HepG2 (cell line): ENCODE measurements around the gene SRC. TPM values are rescaled to one million over a fixed set of nuclear protein-coding genes. Genes with fewer than 3 reads are reported as not detected.

Experiments
- ATAC-seq: fragments of 200-7000 bp; cut with Tn5 transposase; 3 replicates; pipeline ENCODE4 v1.9.1; 2020; ENCODE audit warnings: mild to moderate bottlenecking, moderate library complexity
- BruUV-seq: library from RNA; stranded (reverse); fragments of 400-500 nt; replicated peaks from 2 replicates; lab custom pipeline; 2021; lab: Mats Ljungman, UMichigan
- CTCF ChIA-PET: fragments of 300-600 bp; formaldehyde crosslinking; extraction: SDS; loops from one replicate; lab custom pipeline; 2021; ENCODE audit warnings: low total read pairs, inconsistent platforms, low intra/inter-chr PET ratio; lab: Yijun Ruan, JAX
- POLR2A ChIA-PET: fragments of 350-600 bp; sonication (Branson Sonifier 250); formaldehyde crosslinking; loops from one replicate; lab custom pipeline; 2020; ENCODE audit warnings: antibody characterized with exemption, inconsistent platforms; lab: Yijun Ruan, JAX
- DNase-seq: peaks from one replicate; pipeline ENCODE4 v3.0.0-alpha.2; 2015; ENCODE audit warnings: low spot score
- FAIRE-seq: peaks from 3 replicates; lab custom pipeline; 2011; peaks lifted over from hg19 to GRCh38; lab: Jason Lieb, UNC
- H2AFZ ChIP-seq: one replicate; pipeline ENCODE4 v1.6.1; 2011; ENCODE audit warnings: low read length, inconsistent platforms
- H3K27ac ChIP-seq: fragments of 300-600 bp; 3 replicates; pipeline ENCODE4 v1.8.0; 2011; ENCODE audit warnings: mixed run types, mild to moderate bottlenecking, mixed read lengths, low read length, inconsistent platforms; ENCODE audit not compliant: insufficient read depth; ENCODE audit errors: extremely low read length
- H3K27me3 ChIP-seq, 2 experiments: fragments of 200-600 bp in 1 of 2; 2 replicates in 1 of 2; 3 replicates in 1 of 2; pipeline versions ENCODE4 v1.6.0 to v1.8.0; 2011; ENCODE audit warnings: low read length in 2 of 2, mild to moderate bottlenecking in 2 of 2, moderate library complexity in 2 of 2, inconsistent platforms in 1 of 2; ENCODE audit not compliant: insufficient read depth in 2 of 2, control insufficient read depth in 1 of 2
- H3K36me3 ChIP-seq, 2 experiments: fragments of 200-600 bp in 1 of 2; replicated peaks in 1 of 2; 2 replicates in 1 of 2; 3 replicates in 1 of 2; pipeline versions ENCODE4 v1.5.1 to v1.8.0; 2011; ENCODE audit warnings: low read length in 2 of 2, inconsistent platforms in 1 of 2; ENCODE audit not compliant: insufficient read depth in 2 of 2, control insufficient read depth in 1 of 2
- H3K4me1 ChIP-seq: 2 replicates; pipeline ENCODE4 v1.5.1; 2012; ENCODE audit warnings: low read length, inconsistent platforms; ENCODE audit not compliant: insufficient read depth
- H3K4me2 ChIP-seq: 2 replicates; pipeline ENCODE4 v1.6.0; 2011; ENCODE audit warnings: low read depth, low read length, inconsistent platforms
- H3K4me3 ChIP-seq, 3 experiments: fragments of 200-600 bp in 1 of 3; sonication (generic), shearing (Covaris generic) in 1 of 3; replicated peaks in 1 of 3; 2 replicates each; pipeline ENCODE4 v1.5.1; 2011 to 2016; ENCODE audit warnings: low read length in 3 of 3, inconsistent platforms in 2 of 3, low read depth in 2 of 3, mild to moderate bottlenecking in 2 of 3, control low read depth in 1 of 3, mixed read lengths in 1 of 3; ENCODE audit not compliant: insufficient read depth in 1 of 3
- H3K79me2 ChIP-seq: one replicate; pipeline ENCODE4 v1.6.1; 2011; ENCODE audit warnings: low read length, inconsistent platforms; ENCODE audit not compliant: insufficient read depth
- H3K9ac ChIP-seq: 2 replicates; pipeline ENCODE4 v1.6.0; 2011; ENCODE audit warnings: mild to moderate bottlenecking, low read depth, low read length, inconsistent platforms; ENCODE audit not compliant: insufficient read depth
- H3K9me3 ChIP-seq: 2 replicates; pipeline ENCODE4 v1.5.1; 2012; ENCODE audit warnings: mild to moderate bottlenecking, low read length
- H4K20me1 ChIP-seq: 2 replicates; pipeline ENCODE4 v1.6.0; 2011; ENCODE audit warnings: inconsistent platforms, mild to moderate bottlenecking, low read length, moderate library complexity; ENCODE audit not compliant: insufficient read depth
- BRD4 ChIP-seq: sonication (generic); formaldehyde crosslinking; IDR thresholded peaks from 2 replicates; pipeline ENCODE4 v1.4.0; 2020; ENCODE audit warnings: missing genetic modification reagents
- HNRNPK ChIP-seq: fragments of 200-400 bp; formaldehyde crosslinking; IDR thresholded peaks from 2 replicates; pipeline ENCODE4 v1.6.1; 2018; ENCODE audit warnings: low read length, low read depth, moderate library complexity, mild to moderate bottlenecking; ENCODE audit not compliant: poor library complexity, severe bottlenecking
- JUNB ChIP-seq: sonication (generic); formaldehyde crosslinking; IDR thresholded peaks from 2 replicates; pipeline ENCODE4 v1.8.0; 2022; ENCODE audit warnings: missing genetic modification reagents, mild to moderate bottlenecking, borderline replicate concordance
- SALL2 ChIP-seq: sonication (generic); formaldehyde crosslinking; IDR thresholded peaks from 2 replicates; pipeline ENCODE4 v1.8.1; 2023; ENCODE audit warnings: mild to moderate bottlenecking, missing genetic modification reagents, inconsistent platforms
- SIN3A ChIP-seq: IDR thresholded peaks from 2 replicates; pipeline ENCODE4 v1.6.1; 2011; ENCODE audit warnings: low read depth, mild to moderate bottlenecking, control low read depth, low read length, borderline replicate concordance
- SKIL ChIP-seq: sonication (generic); formaldehyde crosslinking; IDR thresholded peaks from 2 replicates; pipeline ENCODE4 v1.8.0; 2022; ENCODE audit warnings: missing genetic modification reagents, mild to moderate bottlenecking, moderate library complexity, borderline replicate concordance
- STAT5B ChIP-seq: sonication (generic); formaldehyde crosslinking; IDR thresholded peaks from 2 replicates; pipeline ENCODE4 v1.4.0; 2020; ENCODE audit warnings: missing genetic modification reagents
- XRCC5 ChIP-seq: fragments of 200-400 bp; formaldehyde crosslinking; optimal IDR thresholded peaks from 2 replicates; pipeline ENCODE3; 2017; ENCODE audit warnings: mild to moderate bottlenecking, low read length
- ZFP37 ChIP-seq: sonication (generic); formaldehyde crosslinking; IDR thresholded peaks from 2 replicates; pipeline ENCODE4 v1.4.0; 2020; ENCODE audit warnings: missing genetic modification reagents, borderline replicate concordance
- ZNF121 ChIP-seq: sonication (generic); formaldehyde crosslinking; IDR thresholded peaks from 2 replicates; pipeline ENCODE4 v1.5.0; 2020; ENCODE audit warnings: mild to moderate bottlenecking, missing genetic modification reagents
- ZNF430 ChIP-seq: sonication (generic); formaldehyde crosslinking; IDR thresholded peaks from 2 replicates; pipeline ENCODE4 v1.9.0; 2021; ENCODE audit warnings: mild to moderate bottlenecking, missing genetic modification reagents
- ZNF441 ChIP-seq: sonication (generic); formaldehyde crosslinking; IDR thresholded peaks from 2 replicates; pipeline ENCODE4 v1.7.0; 2021; ENCODE audit warnings: missing genetic modification reagents, borderline replicate concordance
- ZNF749 ChIP-seq: sonication (generic); formaldehyde crosslinking; IDR thresholded peaks from 2 replicates; pipeline ENCODE4 v1.8.0; 2022; ENCODE audit warnings: mild to moderate bottlenecking, missing genetic modification reagents, moderate library complexity, borderline replicate concordance
- ZNF850 ChIP-seq: sonication (generic); formaldehyde crosslinking; conservative IDR thresholded peaks from 2 replicates; pipeline ENCODE4 v1.9.0; 2021; ENCODE audit warnings: mild to moderate bottlenecking, missing genetic modification reagents
- ZSCAN21 ChIP-seq: sonication (generic); formaldehyde crosslinking; IDR thresholded peaks from 2 replicates; pipeline ENCODE4 v1.8.0; 2022; ENCODE audit warnings: mild to moderate bottlenecking, missing genetic modification reagents, moderate library complexity, borderline replicate concordance
- ZSCAN9 ChIP-seq: IDR thresholded peaks from 2 replicates; pipeline ENCODE4 v1.6.1; 2016; ENCODE audit warnings: borderline replicate concordance
- WGBS: methylation state at CpG from one replicate; pipeline ENCODE4 v1.1.6; 2017; ENCODE audit warnings: low lambda C conversion rate; 5-methylcytosine and 5-hydroxymethylcytosine counted together
- in situ Hi-C: cut with HindIII; loops from 2 replicates; pipeline ENCODE4 v1.10.0; 2017; ENCODE audit warnings: low pct_unique_long_range_greater_than_20kb; ENCODE audit not compliant: extremely low pct_ligation_motif_present
- intact Hi-C: fragments of 100-400 bp; cut with micrococcal nuclease; formaldehyde crosslinking; loops from one replicate; pipeline ENCODE4 v1.10.0; 2022; ENCODE audit not compliant: unreplicated experiment
- polyA plus RNA-seq, 8 experiments: library from polyadenylated mRNA; depleted of rRNA in 3 of 8; stranded (reverse) in 7 of 8; unstranded in 1 of 8; fragments of >200 nt; fragmentation: Illumina TruSeq in 4 of 8; extraction: Trizol in 4 of 8; gene quantifications; 2 replicates each; pipeline versions ENCODE4 v1.2.1 to v1.2.3, GENCODE V29; 2011 to 2016; ENCODE audit warnings: low read depth in 4 of 8, missing spikeins in 1 of 8, mixed read lengths in 1 of 8; ENCODE audit not compliant: insufficient read depth in 1 of 8
- total RNA-seq, 5 experiments: library from RNA; depleted of rRNA; stranded (reverse); fragments of >200 nt; fragmentation: Illumina TruSeq; extraction: Trizol; gene quantifications; 2 replicates each; pipeline ENCODE4 v1.2.3, GENCODE V29; 2016; ENCODE audit warnings: low read depth in 1 of 5
- TF ChIP-seq, protein P1 (sequence below): sonication (generic); formaldehyde crosslinking; IDR thresholded peaks from 2 replicates; pipeline ENCODE4 v1.4.0; 2020; ENCODE audit warnings: missing genetic modification reagents
- TF ChIP-seq, protein P2 (sequence below): IDR thresholded peaks from 2 replicates; pipeline ENCODE4 v1.6.1; 2016; ENCODE audit warnings: low read depth, borderline replicate concordance
- TF ChIP-seq, protein P3 (sequence below): sonication (generic); formaldehyde crosslinking; IDR thresholded peaks from 2 replicates; pipeline ENCODE4 v1.8.0; 2022; ENCODE audit warnings: mild to moderate bottlenecking, missing genetic modification reagents, borderline replicate concordance
- TF ChIP-seq, protein P4 (sequence below): IDR thresholded peaks from 2 replicates; pipeline ENCODE4 v1.6.1; 2016; ENCODE audit warnings: missing genetic modification reagents, missing compliant biosample characterization

Gene SRC
- total and polyA plus RNA-seq, 2 of the 13 experiments (the other 11 are each of a cell fraction or from before 2014, with no cell fraction given) = 54.7 to 192 TPM

GRCh38 chr20:37317316-37317715 lies 28.6 kb upstream of the SRC start:
- no peak overlapping the region for H3K9ac ChIP-seq
- no peak overlapping the region for H2AFZ ChIP-seq
- no peak overlapping the region for H3K4me2 ChIP-seq
- POLR2A ChIA-PET = interaction anchor here (1.1 to 2.3 kb wide), 2 partner anchors 15 to 28 kb away, joined by 4 to 7 read pairs; partner anchors contain the start of gene MANBAL
- DNase-seq = no peak
- TF ChIP-seq, protein P1, sequence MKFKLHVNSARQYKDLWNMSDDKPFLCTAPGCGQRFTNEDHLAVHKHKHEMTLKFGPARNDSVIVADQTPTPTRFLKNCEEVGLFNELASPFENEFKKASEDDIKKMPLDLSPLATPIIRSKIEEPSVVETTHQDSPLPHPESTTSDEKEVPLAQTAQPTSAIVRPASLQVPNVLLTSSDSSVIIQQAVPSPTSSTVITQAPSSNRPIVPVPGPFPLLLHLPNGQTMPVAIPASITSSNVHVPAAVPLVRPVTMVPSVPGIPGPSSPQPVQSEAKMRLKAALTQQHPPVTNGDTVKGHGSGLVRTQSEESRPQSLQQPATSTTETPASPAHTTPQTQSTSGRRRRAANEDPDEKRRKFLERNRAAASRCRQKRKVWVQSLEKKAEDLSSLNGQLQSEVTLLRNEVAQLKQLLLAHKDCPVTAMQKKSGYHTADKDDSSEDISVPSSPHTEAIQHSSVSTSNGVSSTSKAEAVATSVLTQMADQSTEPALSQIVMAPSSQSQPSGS = no peak
- TF ChIP-seq ZFP37 (CRISPR knock-in tag) = no peak
- TF ChIP-seq BRD4 = no peak
- TF ChIP-seq, protein P2, sequence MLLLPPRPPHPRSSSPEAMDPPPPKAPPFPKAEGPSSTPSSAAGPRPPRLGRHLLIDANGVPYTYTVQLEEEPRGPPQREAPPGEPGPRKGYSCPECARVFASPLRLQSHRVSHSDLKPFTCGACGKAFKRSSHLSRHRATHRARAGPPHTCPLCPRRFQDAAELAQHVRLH (CRISPR knock-in tag) = no peak
- TF ChIP-seq HNRNPK = no peak
- TF ChIP-seq SIN3A = no peak
- TF ChIP-seq, protein P3, sequence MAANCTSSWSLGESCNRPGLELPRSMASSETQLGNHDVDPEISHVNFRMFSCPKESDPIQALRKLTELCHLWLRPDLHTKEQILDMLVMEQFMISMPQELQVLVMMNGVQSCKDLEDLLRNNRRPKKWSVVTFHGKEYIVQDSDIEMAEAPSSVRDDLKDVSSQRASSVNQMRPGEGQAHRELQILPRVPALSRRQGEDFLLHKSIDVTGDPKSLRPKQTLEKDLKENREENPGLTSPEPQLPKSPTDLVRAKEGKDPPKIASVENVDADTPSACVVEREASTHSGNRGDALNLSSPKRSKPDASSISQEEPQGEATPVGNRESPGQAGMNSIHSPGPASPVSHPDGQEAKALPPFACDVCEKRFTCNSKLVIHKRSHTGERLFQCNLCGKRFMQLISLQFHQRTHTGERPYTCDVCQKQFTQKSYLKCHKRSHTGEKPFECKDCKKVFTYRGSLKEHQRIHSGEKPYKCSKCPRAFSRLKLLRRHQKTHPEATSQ = no peak
- no peak for TF ChIP-seq XRCC5
- TF ChIP-seq, protein P4, sequence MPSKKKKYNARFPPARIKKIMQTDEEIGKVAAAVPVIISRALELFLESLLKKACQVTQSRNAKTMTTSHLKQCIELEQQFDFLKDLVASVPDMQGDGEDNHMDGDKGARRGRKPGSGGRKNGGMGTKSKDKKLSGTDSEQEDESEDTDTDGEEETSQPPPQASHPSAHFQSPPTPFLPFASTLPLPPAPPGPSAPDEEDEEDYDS (CRISPR knock-in tag) = no peak
- no peak for TF ChIP-seq ZNF121 (CRISPR knock-in tag)
- TF ChIP-seq ZNF850 (CRISPR knock-in tag) = no peak
- no peak for TF ChIP-seq SKIL (CRISPR knock-in tag)
- no peak for TF ChIP-seq STAT5B (CRISPR knock-in tag)
- no peak for TF ChIP-seq ZNF749
- TF ChIP-seq ZNF430 (CRISPR knock-in tag) = no peak
- TF ChIP-seq JUNB = no peak
- no peak for TF ChIP-seq ZSCAN21 (CRISPR knock-in tag)
- no peak for TF ChIP-seq SALL2 (CRISPR knock-in tag)
- no peak for TF ChIP-seq ZSCAN9 (CRISPR knock-in tag)
- no peak for TF ChIP-seq ZNF441
- TF ChIP-seq, all 625 proteins: peak for 0
- ATAC-seq (no peak), FAIRE-seq (no peak)
- Histone ChIP-seq H3K36me3 (peaks cover 18 to 34% of the 10 kb centered on the region in 2 experiments), H3K79me2 (no peaks in the 10 kb centered on the region), H3K4me3 (no peak overlapping the region), H3K27me3 (no peaks in the 10 kb centered on the region), H3K4me1 (no peaks in the 10 kb centered on the region), H4K20me1 (no peaks in the 10 kb centered on the region; the same call in 1 of the 2 replicates), H3K27ac (no peak overlapping the region), H3K9me3 (no peaks in the 10 kb centered on the region)
- in situ Hi-C loops = no loop called here
- no TSS peak for BruUV-seq
- intact Hi-C loops = no loop called here
- 96% methylated on average over 6 of the region's 6 CpGs for WGBS
- CTCF ChIA-PET = no interaction called here
